C4-2B (cell line): ENCODE data around the gene XCL2.
"Not testable (repeated sequence)": the region's sequence is repeated elsewhere in the genome, so short reads cannot be mapped to it uniquely, and the experiment has no call there.

Source experiments
- H3K27ac ChIP-seq: fragments of 450-650 bp; 2 replicates; pipeline ENCODE4 v1.5.1; 2017
- ZFX ChIP-seq: fragments of 450-650 bp; IDR thresholded peaks from 2 replicates; pipeline ENCODE4 v1.6.1; 2017
- TF ChIP-seq, protein P1 (sequence below): fragments of 450-650 bp; conservative IDR thresholded peaks from 2 replicates; pipeline ENCODE4 v1.5.1; 2017; ENCODE audit warnings: mild to moderate bottlenecking

XCL2 gene

DNA sequence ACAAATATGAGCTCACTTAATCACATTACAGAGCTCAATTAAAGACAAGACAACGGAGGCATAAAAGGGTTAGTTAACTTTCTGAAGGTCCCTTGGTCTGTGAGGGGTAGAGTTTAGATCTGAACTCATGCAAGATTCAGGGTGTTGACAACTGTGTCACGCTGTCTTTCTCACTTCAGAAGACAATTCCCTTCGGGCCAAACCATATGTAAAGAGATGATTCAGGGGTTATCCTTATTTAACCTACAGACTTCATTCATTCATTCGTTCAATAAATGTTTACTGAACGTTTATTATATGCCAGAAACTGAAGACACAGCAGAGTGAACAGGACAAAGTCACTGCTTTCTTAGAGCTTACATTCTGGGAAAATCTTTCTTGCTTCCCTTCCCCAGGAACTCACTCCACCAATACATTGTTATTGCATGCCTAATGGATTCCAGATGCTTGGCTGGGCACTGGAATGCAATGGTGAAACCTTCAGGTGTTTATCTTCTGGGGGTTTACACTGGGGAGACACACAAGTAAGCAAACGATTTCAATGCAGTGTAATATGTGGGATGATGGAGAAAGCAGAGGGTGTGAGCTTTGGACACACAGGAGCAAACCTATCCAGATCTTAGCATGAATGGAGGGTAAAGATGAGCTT, 39.0 kb upstream of the XCL2 start:
- TF ChIP-seq, protein P1, sequence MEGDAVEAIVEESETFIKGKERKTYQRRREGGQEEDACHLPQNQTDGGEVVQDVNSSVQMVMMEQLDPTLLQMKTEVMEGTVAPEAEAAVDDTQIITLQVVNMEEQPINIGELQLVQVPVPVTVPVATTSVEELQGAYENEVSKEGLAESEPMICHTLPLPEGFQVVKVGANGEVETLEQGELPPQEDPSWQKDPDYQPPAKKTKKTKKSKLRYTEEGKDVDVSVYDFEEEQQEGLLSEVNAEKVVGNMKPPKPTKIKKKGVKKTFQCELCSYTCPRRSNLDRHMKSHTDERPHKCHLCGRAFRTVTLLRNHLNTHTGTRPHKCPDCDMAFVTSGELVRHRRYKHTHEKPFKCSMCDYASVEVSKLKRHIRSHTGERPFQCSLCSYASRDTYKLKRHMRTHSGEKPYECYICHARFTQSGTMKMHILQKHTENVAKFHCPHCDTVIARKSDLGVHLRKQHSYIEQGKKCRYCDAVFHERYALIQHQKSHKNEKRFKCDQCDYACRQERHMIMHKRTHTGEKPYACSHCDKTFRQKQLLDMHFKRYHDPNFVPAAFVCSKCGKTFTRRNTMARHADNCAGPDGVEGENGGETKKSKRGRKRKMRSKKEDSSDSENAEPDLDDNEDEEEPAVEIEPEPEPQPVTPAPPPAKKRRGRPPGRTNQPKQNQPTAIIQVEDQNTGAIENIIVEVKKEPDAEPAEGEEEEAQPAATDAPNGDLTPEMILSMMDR = no peak
- TF ChIP-seq ZFX = no peak
- H3K27ac ChIP-seq = no peak overlapping the region

- no peak overlapping the region for H3K27ac ChIP-seq
- no peak for TF ChIP-seq ZFX
- TF ChIP-seq, protein P1 = no peak
Observed at GRCh38 chr1:168581817-168582572, 38.2 kb upstream of the XCL2 start.

DNA sequence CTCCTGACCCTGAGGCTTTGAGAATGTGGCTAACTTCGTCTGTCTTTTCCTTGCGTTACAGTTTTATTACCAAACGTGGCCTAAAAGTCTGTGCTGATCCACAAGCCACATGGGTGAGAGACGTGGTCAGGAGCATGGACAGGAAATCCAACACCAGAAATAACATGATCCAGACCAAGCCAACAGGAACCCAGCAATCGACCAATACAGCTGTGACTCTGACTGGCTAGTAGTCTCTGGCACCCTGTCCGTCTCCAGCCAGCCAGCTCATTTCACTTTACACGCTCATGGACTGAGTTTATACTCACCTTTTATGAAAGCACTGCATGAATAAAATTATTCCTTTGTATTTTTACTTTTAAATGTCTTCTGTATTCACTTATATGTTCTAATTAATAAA, 37.2 kb upstream of the XCL2 start:
- H3K27ac ChIP-seq = not testable (repeated sequence)

GRCh38 chr1:168580290-168580689, 36.5 kb upstream of the XCL2 start:
- H3K27ac ChIP-seq = not testable (repeated sequence)

DNA sequence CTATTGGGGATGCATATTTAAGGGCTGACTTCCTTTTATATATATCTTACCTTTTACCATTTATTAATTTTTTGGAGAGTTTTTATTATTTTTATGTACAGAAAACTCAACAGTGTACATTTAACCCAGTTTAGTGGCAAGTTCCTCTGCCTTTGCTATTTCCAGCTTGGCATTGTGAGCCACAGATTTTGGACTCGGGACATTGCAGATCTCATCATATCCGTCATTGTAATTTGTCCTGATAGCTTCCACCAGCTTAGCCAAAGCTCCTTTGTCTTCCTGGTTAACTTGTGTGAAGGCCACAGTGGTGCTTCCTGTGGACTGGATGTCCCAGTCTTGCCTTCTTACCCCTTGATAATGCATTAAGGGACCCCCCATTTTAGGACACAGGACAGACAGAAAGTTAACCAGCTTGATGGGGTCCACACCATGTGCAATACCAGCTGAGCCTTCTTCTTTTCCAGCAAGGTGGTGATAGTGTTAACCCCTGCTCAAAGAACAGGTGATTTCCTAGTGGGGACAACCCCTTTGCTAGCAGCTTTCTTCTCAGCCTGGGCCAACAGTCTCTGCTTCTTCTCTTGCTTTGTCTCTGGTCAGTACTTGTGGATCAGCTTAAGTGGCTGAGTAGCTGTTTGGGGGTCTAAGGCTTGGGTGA, 34.9 kb upstream of the XCL2 start:
- not testable (repeated sequence) for H3K27ac ChIP-seq

DNA sequence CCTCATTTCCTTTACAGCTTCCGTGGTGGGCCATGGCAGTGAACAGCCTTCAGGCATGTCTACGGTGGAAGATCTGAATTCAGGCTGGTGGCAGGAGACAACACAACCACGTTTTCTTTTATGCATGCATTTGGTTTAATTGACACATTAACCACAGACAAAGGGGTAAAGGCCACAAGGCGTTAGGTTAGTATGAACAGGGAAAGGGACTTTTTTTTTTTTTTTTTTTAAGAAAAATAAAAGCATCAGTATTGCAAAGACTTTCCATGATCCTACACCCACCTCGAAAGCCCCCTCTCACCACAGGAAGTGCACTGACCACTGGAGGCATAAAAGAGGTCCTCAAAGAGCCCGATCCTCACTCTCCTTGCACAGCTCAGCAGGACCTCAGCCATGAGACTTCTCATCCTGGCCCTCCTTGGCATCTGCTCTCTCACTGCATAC, 32.5 kb upstream of the XCL2 start, which contains the start of gene XCL1:
TSS of gene XCL1 (plus strand) at position 361 of the 444 bp plus-strand sequence. CDS start at position 394, 33 bp downstream.
- H3K27ac ChIP-seq = not testable (repeated sequence)

DNA sequence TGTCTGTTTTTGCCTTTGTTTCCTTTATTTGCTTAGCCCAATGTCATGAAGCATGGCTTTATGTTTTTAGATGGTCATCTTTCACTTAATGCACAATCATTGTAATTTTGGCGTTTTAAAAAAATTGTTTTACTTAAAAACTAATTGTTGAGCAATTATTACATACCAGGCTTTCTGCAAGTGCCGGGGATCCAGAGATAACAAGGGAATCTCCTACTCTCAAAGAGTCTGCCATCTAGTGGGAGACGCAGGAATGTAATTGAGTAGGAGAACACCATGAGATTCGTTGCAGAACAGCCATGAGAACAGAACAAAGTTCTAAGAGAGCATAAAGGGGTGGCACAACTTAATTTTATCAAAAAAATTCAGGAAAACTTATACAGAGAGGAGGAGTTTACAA, 30.4 kb upstream of the XCL2 start:
- TF ChIP-seq, protein P1 = peak; percentile 50

GRCh38 chr1:168572633-168573032, 28.8 kb upstream of the XCL2 start:
- no peak overlapping the region for H3K27ac ChIP-seq
- no peak for TF ChIP-seq ZFX
- TF ChIP-seq, protein P1 = no peak

More for the DNA sequence above, 30.4 kb upstream of the XCL2 start:
- H3K27ac ChIP-seq = not testable (repeated sequence)

- no peak overlapping the region for H3K27ac ChIP-seq
- TF ChIP-seq ZFX = no peak
- TF ChIP-seq, protein P1 = no peak
Observed at GRCh38 chr1:168570652-168571051, 26.9 kb upstream of the XCL2 start.
